Coronary artery (tissue), 2 donors: ENCODE measurements around the gene PROP1.
A peak's percentile ranks its signal among the peaks of the same experiment; 100 is the strongest.
"Not testable (repeated sequence)": the region's sequence is repeated elsewhere in the genome, so short reads cannot be mapped to it uniquely, and the experiment has no call there.

ENCODE experiments used
- DNase-seq: peaks from one replicate; pipeline ENCODE4 v3.0.0-alpha.2; 2017; ENCODE audit warnings: low spot score
- H3K27ac ChIP-seq, 2 donors: fragments of 200-600 bp; sonication (generic); one replicate each; pipeline ENCODE4 v1.5.1; 2016 to 2019
- H3K4me3 ChIP-seq: fragments of 200-600 bp; sonication (generic); 2 replicates; pipeline ENCODE4 v1.5.1; 2016; ENCODE audit warnings: mild to moderate bottlenecking, moderate library complexity
- TF ChIP-seq, protein P1 (sequence below): fragments of 200-600 bp; sonication (generic); IDR thresholded peaks from one replicate; pipeline ENCODE4 v1.5.1; 2019; ENCODE audit warnings: antibody characterized with exemption

Gene PROP1

GRCh38 chr5:177980743-177981151 is 15.3 kb downstream of the PROP1 start:
- Histone ChIP-seq H3K4me3 (no peak overlapping the region), H3K27ac (no peak overlapping the region)
- DNase-seq = no peak
- TF ChIP-seq, protein P1, sequence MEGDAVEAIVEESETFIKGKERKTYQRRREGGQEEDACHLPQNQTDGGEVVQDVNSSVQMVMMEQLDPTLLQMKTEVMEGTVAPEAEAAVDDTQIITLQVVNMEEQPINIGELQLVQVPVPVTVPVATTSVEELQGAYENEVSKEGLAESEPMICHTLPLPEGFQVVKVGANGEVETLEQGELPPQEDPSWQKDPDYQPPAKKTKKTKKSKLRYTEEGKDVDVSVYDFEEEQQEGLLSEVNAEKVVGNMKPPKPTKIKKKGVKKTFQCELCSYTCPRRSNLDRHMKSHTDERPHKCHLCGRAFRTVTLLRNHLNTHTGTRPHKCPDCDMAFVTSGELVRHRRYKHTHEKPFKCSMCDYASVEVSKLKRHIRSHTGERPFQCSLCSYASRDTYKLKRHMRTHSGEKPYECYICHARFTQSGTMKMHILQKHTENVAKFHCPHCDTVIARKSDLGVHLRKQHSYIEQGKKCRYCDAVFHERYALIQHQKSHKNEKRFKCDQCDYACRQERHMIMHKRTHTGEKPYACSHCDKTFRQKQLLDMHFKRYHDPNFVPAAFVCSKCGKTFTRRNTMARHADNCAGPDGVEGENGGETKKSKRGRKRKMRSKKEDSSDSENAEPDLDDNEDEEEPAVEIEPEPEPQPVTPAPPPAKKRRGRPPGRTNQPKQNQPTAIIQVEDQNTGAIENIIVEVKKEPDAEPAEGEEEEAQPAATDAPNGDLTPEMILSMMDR = no peak

DNA sequence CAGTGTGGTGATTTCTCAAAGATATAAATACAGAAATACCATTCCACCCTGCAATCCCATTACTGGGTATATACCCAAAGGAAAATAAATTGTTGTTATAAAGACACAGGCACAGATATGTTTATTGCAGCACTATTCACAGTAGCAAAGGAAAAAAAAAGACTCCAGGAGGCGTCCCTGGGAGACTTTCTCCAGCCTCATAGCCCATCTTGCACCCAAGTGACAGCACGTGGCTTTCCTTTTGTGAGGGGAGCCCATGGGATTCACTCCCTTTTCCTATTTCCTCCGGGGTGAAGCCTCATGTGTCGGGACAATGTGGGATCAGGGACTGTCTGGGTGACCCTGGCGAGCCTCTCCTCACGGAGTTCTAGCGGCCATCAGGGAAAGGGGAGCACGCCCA is 18.4 kb downstream of the PROP1 start:
- H3K4me3 ChIP-seq, H3K27ac ChIP-seq, DNase-seq: not testable (repeated sequence)

GRCh38 chr5:177973066-177973635 is 22.9 kb downstream of the PROP1 start:
- Histone ChIP-seq H3K27ac (no peak overlapping the region), H3K4me3 (no peak overlapping the region)
- DNase-seq = peak; percentile 16
- TF ChIP-seq, protein P1 = no peak

DNA sequence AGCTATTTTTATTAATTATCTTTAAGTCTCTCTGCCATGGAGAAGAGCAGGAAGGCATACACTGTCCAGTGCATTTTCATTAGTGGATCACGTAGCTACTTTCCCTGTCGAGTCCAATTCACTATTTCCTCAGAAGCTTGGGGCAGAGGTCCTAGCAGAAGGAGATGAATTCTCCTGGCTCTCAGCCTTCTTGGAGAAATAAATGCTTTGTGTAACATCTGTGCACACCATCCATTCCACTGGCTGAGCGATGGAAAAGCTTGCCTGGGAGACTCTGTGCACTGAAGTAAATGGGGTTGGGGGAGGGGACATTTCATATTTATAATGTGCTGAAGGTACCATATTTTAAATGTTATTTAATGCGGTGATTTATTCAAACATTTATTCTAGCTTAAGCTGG is 23.4 kb downstream of the PROP1 start:
- Histone ChIP-seq H3K4me3 (no peak overlapping the region), H3K27ac (no peak overlapping the region)
- DNase-seq = no peak
- TF ChIP-seq, protein P1 = no peak

DNA sequence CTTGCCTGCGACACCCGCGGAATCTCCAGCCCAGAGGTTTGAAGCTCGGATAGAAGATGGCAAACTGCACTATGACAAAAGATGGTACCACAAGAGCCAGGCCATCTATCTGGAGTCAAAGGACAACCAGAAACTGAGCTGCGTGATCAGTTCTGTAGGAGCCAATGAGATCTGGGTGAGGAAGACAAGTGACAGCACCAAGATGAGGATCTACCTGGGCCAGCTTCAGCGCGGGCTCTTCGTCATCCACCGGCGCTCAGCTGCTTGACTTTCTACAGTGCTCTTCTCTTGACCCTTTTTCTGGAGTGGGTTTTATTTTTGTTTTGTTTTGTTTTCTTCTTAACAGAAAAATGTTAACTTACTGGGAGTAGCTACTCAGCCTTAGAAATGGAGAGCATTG is 24.0 kb downstream of the PROP1 start:
- DNase-seq = peak; percentile 14
- H3K4me3 ChIP-seq = not testable (repeated sequence)

DNA sequence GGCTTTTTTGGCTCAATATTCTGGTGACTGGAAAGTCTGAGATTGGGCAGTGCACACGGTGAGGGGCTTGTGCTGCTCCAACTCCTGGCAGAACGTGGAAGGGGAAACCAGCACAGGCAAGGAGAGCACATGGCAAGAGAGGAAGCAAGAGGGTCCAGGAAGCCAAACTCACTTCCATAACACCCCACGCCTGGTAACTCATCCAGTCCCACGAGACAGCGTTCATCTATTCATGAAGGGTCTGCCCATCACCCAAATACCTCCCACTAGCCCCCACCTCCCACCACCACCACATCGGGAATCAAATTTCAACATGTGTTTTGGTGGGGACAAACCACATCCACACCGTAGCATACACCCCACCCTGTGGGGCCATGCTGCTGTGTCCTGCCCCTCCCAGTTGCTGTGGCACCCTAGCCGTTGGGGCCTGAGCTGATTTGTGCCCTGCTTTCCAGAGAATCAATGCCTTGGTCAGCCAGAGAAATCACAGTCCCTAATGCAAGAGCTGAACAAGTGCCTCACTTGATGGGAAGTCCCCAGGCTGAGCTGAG is 27.3 kb downstream of the PROP1 start:
- DNase-seq = peak; percentile 50
- Histone ChIP-seq H3K27ac (no peak overlapping the region), H3K4me3 (no peak overlapping the region)
- TF ChIP-seq, protein P1 = no peak

More for the DNA sequence above, 24.0 kb downstream of the PROP1 start:
- not testable (repeated sequence) for H3K27ac ChIP-seq

GRCh38 chr5:177967221-177967887 is 28.7 kb downstream of the PROP1 start:
- Histone ChIP-seq H3K4me3 (no peak overlapping the region), H3K27ac (no peak overlapping the region)
- no peak for DNase-seq
- TF ChIP-seq, protein P1 = no peak

- TF ChIP-seq, protein P1 = no peak
These were observed 29.2 kb downstream of the PROP1 start for GRCh38 chr5:177966839-177967166.

More at GRCh38 chr5:177966839-177967166, 29.2 kb downstream of the PROP1 start:
- no peak for DNase-seq
- Histone ChIP-seq H3K4me3 (no peak overlapping the region), H3K27ac (no peak overlapping the region)
